LNCAP (cell line): ENCODE measurements around the gene DOK3.

Experiments used
- TF ChIP-seq, protein P1 (sequence below): fragments of 450-650 bp; IDR thresholded peaks from 2 replicates; pipeline ENCODE4 v1.5.1; 2017; ENCODE audit warnings: mild to moderate bottlenecking

Gene DOK3

DNA sequence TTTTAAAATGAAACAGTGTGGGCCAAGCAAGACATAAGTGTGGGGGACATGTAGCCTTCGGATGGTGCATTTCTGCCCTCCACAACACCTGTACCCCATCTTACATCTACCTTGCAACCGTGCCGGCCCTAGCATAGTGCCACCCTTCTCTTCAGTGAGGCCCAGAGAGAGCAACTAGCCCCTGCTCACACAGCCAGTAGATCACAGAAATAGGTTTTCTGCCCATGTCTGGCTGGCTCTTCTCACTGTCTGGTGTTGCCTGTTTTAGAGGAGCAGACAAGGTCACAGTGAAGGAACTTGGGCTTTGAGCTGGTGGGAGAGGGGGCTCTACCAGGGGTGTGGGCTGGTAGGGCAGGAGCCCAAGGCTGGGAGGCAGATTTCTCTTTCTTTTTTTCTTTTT lies 23.4 kb downstream of the DOK3 start:
- TF ChIP-seq, protein P1, sequence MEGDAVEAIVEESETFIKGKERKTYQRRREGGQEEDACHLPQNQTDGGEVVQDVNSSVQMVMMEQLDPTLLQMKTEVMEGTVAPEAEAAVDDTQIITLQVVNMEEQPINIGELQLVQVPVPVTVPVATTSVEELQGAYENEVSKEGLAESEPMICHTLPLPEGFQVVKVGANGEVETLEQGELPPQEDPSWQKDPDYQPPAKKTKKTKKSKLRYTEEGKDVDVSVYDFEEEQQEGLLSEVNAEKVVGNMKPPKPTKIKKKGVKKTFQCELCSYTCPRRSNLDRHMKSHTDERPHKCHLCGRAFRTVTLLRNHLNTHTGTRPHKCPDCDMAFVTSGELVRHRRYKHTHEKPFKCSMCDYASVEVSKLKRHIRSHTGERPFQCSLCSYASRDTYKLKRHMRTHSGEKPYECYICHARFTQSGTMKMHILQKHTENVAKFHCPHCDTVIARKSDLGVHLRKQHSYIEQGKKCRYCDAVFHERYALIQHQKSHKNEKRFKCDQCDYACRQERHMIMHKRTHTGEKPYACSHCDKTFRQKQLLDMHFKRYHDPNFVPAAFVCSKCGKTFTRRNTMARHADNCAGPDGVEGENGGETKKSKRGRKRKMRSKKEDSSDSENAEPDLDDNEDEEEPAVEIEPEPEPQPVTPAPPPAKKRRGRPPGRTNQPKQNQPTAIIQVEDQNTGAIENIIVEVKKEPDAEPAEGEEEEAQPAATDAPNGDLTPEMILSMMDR, result no peak

DNA sequence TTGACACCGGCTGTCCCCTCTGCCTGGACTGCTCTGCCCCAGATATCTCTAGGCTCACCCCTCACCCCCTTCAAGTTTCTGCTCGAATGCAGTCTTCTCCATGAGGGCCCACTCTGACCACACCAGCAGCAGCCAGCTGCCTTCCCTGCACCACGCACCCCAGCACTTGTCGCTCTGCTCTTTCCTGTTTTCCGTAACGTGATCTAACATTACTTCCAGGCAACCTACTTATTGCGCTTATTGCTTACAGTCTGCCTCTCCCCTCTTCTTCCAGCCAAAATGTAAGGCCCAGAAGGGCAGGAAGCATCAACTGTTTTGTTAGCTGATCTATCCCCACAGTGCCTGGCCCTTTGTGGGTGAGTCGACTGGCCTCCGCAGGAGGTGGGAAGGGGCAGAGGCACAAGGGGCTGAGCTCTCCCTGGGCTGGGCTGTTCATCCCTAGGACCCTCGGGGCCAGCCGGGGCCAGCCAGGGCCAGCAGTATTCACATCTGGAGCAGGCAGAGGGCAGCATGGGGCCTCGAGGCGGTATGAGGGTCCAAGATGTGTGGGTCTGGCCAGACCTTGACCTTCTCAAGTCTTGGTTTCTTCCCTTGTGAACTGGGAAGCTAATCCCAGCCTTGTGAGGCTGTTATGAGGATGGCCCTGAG lies 24.6 kb downstream of the DOK3 start:
- TF ChIP-seq, protein P1, result no peak

DNA sequence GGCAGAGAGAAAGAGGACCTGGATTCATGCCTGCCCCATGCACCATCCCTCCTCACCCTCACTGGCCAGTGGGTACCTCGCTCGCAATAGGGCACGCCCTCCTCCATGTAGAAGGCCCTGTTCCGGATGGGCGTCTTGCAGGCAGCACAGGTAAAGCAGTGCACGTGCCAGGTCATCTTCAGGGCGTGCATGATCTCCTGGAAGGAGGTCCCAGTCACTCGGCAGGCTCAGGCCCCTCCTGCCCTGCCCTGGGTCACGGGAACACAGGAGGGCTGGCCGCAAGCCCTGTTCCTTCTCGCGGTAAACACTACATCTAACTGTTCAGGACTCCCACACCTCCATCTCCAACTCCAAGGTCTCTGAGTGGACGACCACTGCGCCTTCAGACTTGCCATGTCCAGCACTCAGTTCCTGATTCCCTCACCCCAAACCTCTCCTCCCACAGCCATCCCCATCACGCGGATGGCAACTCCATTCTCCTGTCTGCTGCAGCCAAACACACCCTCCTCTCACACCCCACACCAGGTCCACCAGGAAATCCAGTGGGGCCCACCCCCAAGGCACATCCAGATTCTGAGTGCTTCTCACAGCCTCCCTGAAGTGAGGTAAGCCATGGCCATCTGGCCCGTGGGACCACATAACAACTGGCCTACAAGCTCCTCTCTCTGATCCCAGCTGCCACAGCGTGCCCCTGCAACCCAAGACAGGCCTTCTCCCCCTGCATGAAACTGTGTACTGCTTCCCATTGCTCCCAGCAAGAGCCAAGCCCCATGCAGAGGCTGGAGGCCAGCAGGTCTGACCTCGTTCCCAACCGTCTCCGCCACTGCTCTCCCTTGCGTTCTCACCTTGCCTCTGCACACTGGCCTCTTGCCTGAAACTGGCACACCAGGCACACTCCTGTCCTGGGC lies 25.4 kb downstream of the DOK3 start:
- TF ChIP-seq, protein P1, result no peak

DNA sequence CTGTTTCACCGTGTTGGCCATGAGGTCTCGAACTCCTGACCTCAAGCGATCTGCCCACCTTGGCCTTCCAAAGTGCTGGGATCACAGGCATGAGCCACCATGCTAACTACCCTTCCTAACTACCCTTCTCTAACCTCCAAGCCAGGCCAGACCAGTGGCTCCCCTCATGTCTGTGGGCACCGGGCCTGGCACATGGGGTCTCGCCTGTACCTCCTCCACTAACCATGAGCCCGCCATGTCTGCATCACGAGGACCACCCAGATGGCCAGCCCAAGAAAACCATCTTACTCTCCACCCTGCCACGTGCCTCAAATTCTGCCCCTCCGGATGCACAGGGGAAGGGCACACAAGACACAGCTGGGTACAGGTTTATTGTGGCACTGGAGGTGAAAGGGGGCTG lies 26.6 kb downstream of the DOK3 start:
- TF ChIP-seq, protein P1, result no peak

DNA sequence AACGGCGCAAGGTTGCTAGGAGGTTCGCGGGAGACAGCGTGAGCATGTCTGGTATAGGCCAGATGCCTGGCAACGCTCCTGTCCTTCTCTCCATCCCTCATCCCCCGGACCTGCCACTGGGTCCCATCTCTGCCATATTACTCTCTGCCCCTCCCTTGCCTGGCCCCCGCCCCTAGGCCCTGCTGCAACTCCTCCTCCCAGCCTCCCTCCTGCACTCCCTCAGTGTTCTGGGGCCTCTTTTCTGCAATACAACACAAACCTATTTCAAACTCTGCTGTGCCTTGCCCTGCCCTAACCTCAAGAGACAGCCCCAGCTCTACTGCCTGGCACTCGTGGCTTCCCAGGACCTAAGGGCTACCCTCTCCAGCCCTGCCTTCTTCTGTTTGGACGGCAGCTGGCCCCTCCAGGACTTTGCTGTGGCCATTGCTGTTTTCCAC lies 27.2 kb downstream of the DOK3 start:
- TF ChIP-seq, protein P1, result no peak

DNA sequence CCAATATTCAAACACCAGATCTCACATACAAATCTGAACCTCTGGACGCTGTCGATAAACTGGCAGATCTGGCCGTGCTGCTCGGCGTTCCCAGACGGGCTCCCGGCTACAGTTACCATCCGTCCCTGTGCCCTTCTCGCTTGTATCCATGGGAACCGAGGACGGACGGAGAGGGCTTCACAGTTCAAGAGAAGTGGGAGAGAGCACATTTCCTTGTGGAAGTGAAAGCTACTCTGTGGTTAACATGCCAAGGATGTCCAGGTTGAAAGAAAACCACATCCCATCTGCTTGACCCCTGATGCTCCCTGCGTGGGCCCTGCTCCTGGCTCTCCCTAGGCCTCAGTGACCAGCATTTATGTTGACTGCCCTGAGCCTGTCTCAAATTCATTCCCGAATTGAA lies 29.9 kb downstream of the DOK3 start:
- TF ChIP-seq, protein P1, result no peak

DNA sequence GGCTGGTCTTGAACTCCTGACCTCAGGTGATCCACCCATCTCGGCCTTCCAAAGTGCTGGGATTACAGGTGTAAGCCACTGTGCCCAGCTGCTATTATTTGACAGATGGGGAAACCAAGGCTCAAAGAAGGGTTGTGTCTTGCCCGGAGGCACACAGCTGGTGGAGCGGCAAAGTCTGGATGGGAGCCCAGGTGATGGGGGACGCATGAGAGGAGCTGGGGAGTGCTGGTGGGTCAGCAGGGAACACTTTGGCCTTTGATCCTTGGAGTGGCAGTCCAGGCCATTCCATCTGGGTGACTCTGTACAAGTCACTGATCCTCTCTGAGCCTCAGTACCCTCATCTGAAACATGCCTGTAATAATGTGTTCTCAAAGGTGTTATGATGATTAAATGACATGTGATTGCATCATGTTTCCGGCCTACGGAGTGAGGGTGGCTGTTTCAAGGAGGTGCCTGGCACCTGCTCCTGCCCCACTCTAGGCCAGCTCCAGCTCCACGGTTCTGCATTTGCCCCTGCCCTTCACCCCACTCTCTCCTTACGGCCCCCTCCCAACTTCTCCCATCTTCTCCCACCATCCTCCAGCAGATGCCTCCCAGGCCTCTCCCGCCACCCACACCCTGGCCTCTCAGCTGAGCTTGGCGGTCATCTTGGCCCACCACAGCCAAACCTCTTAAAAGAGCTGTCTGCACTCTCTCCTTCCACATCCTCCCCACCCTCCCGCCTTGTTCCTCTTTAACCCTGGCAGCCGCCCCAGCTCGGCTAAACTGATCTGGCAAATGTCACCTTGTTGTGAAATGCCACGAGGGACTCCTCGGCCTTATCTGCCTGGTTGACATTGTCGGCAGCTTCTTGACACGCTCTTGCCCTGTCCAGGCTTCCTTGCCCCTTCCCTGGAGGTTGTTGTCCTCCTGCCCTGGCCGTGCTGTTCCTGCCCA lies 30.6 kb downstream of the DOK3 start:
- TF ChIP-seq, protein P1, result no peak
